Measurements from ENCODE around the gene TMEM120A.

DNA sequence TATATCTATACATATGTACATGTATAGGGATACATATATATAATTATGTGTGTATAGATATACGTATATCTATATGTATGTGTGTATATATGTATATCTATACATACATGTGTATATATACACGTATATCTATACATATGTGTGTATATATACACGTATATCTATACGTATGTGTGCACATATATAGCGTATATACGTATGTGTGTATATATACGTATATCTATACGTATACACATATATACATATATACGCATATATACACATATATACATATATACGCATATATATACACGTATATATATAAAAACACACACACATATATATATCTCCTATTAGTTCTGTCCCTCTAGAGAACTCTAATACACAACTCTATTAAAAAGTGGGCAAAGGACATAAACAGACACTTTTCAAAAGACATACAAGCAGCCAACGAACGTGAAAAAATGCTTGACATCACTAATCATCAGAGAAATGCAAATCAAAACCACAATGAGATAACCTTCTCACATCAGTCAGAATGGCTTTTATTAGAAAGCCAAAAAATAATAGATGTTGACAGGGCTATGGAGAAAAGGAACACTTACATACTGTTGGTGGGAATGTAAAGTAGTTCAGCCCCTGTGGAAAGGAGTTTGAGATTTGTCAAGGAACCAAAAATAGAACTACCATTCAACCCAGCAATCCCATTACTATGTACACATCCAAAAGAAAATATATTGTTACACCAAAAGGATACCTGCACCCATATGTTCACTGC, 22.0 kb upstream of the TMEM120A start:
- TF ChIP-seq CTCF (IDR thresholded peaks at IDR 0.05; ENCODE audit: insufficient read depth, low read depth, low read length) (no peak), EZH2 (IDR thresholded peaks at IDR 0.05; ENCODE audit: insufficient read depth, low read length) (no peak)
